Peyer's patch (tissue), 4 donors: ENCODE measurements around the gene KCNK1. TPM values are rescaled to one million over a fixed set of nuclear protein-coding genes. Genes with fewer than 3 reads are reported as not detected.
A peak's percentile ranks its signal among the peaks of the same experiment; 100 is the strongest.

Experiments
- DNase-seq, 3 donors: peaks; one replicate each; pipeline ENCODE4 v3.0.0-alpha.2; 2017 to 2019
- H3K27ac ChIP-seq, 4 donors: fragments of 200-600 bp; sonication (generic); one replicate each; pipeline ENCODE4 v1.5.1; 2016 to 2019
- H3K27me3 ChIP-seq, 2 donors: fragments of 200-600 bp; sonication (generic); one replicate each; pipeline ENCODE4 v1.5.1; 2019
- H3K36me3 ChIP-seq, 3 donors: fragments of 200-600 bp; sonication (generic); one replicate each; pipeline ENCODE4 v1.5.1; 2016 to 2019
- H3K4me1 ChIP-seq, 4 donors: fragments of 200-600 bp; sonication (generic); one replicate each; pipeline ENCODE4 v1.5.1; 2016 to 2019
- H3K4me3 ChIP-seq, 4 donors: fragments of 200-600 bp; sonication (generic); 1 replicate in 3 of 4; 2 replicates in 1 of 4; pipeline ENCODE4 v1.5.1; 2016 to 2019; ENCODE audit warnings: mild to moderate bottlenecking in 1 of 4
- H3K9me3 ChIP-seq, 4 donors: fragments of 200-600 bp; sonication (generic); one replicate each; pipeline ENCODE4 v1.5.1; 2016 to 2019; ENCODE audit warnings: mild to moderate bottlenecking in 1 of 4
- CTCF ChIP-seq, 6 experiments: fragments of 450-650 bp in 4 of 6; fragments of 200-600 bp in 2 of 6; sonication (generic) in 1 of 6; IDR thresholded peaks; one replicate each; pipeline ENCODE4 v1.5.1; 2017 to 2019; ENCODE audit warnings: antibody characterized with exemption in 6 of 6, mild to moderate bottlenecking in 3 of 6, moderate library complexity in 1 of 6
- POLR2A ChIP-seq, 2 donors: fragments of 450-650 bp; IDR thresholded peaks; one replicate each; pipeline ENCODE4 v1.5.1; 2017; ENCODE audit warnings: antibody characterized with exemption in 2 of 2, mild to moderate bottlenecking in 2 of 2, moderate library complexity in 2 of 2
- total RNA-seq, 4 donors: library from RNA; depleted of rRNA; stranded (reverse); fragments of >200 nt; gene quantifications; one replicate each; pipeline ENCODE4 v1.1.0, GENCODE V29; 2016

The KCNK1 gene
- total RNA-seq, 4 donors from 2014 or later: 17.2 to 22.2 (median 17.2) TPM; not detected in 1

- H3K4me3 ChIP-seq: peak overlapping the region in 1 of 4 donors; percentile 4
- no peaks in the 10 kb centered on the region for H3K36me3 ChIP-seq
- H3K4me1 ChIP-seq: peaks cover 0 to 4% (median 0%) of the 10 kb centered on the region in 4 donors
- no peaks in the 10 kb centered on the region for H3K9me3 ChIP-seq
- no peaks in the 10 kb centered on the region for H3K27me3 ChIP-seq
- TF ChIP-seq CTCF (IDR thresholded peaks at IDR 0.05) (no peak), POLR2A (IDR thresholded peaks at IDR 0.05) (no peak)
- H3K27ac ChIP-seq: peak overlapping the region in 3 of 4 donors; percentile 8 to 73 (median 54)
- no peak for DNase-seq
Measured at GRCh38 chr1:233673947-233674431, 60.1 kb downstream of the KCNK1 start.

GRCh38 chr1:233675446-233675845 is 61.5 kb downstream of the KCNK1 start:
- no peaks in the 10 kb centered on the region for H3K9me3 ChIP-seq
- H3K27me3 ChIP-seq: no peaks in the 10 kb centered on the region
- H3K4me3 ChIP-seq: no peak overlapping the region
- no peak for DNase-seq
- no peak overlapping the region for H3K27ac ChIP-seq
- H3K36me3 ChIP-seq: no peaks in the 10 kb centered on the region
- peaks cover 0 to 4% (median 0%) of the 10 kb centered on the region in 4 donors for H3K4me1 ChIP-seq
- no peak for TF ChIP-seq CTCF (IDR thresholded peaks at IDR 0.05)
- TF ChIP-seq POLR2A (IDR thresholded peaks at IDR 0.05): no peak

- no peak for TF ChIP-seq POLR2A (IDR thresholded peaks at IDR 0.05)
- no peak for TF ChIP-seq CTCF (IDR thresholded peaks at IDR 0.05)
- Histone ChIP-seq H3K4me1 (peaks cover 0 to 4% (median 0%) of the 10 kb centered on the region in 4 donors), H3K27me3 (no peaks in the 10 kb centered on the region), H3K36me3 (no peaks in the 10 kb centered on the region), H3K27ac (no peak overlapping the region), H3K4me3 (no peak overlapping the region), H3K9me3 (no peaks in the 10 kb centered on the region)
- DNase-seq: no peak
Measured at GRCh38 chr1:233675893-233676292, 62.0 kb downstream of the KCNK1 start.

GRCh38 chr1:233677690-233678354 is 63.9 kb downstream of the KCNK1 start:
- no peak overlapping the region for H3K27ac ChIP-seq

GRCh38 chr1:233679030-233679429 is 65.1 kb downstream of the KCNK1 start:
- Histone ChIP-seq H3K27me3 (no peaks in the 10 kb centered on the region), H3K27ac (no peak overlapping the region), H3K4me3 (no peak overlapping the region), H3K4me1 (peaks cover 0 to 2% (median 0%) of the 10 kb centered on the region in 4 donors), H3K36me3 (no peaks in the 10 kb centered on the region), H3K9me3 (no peaks in the 10 kb centered on the region)
- TF ChIP-seq POLR2A (IDR thresholded peaks at IDR 0.05): no peak
- TF ChIP-seq CTCF (IDR thresholded peaks at IDR 0.05): no peak
- no peak for DNase-seq

More at GRCh38 chr1:233677690-233678354, 63.9 kb downstream of the KCNK1 start:
- H3K4me3 ChIP-seq: no peak overlapping the region
- H3K27me3 ChIP-seq: no peaks in the 10 kb centered on the region
- H3K4me1 ChIP-seq: peaks cover 0 to 4% (median 0%) of the 10 kb centered on the region in 4 donors
- H3K36me3 ChIP-seq: no peaks in the 10 kb centered on the region
- no peaks in the 10 kb centered on the region for H3K9me3 ChIP-seq
- TF ChIP-seq POLR2A (IDR thresholded peaks at IDR 0.05): no peak
- no peak for TF ChIP-seq CTCF (IDR thresholded peaks at IDR 0.05)
- no peak for DNase-seq
